HPDE6-E6E7 (cell line): Measurements from ENCODE around the gene ASIC2.
A peak's percentile ranks its signal among the peaks of the same experiment; 100 is the strongest.

Experiments
- DNase-seq: peaks from one replicate; pipeline ENCODE4 v3.0.0; 2011; ENCODE audit warnings: missing footprints; ENCODE audit errors: extremely low spot score

ASIC2 gene

DNA sequence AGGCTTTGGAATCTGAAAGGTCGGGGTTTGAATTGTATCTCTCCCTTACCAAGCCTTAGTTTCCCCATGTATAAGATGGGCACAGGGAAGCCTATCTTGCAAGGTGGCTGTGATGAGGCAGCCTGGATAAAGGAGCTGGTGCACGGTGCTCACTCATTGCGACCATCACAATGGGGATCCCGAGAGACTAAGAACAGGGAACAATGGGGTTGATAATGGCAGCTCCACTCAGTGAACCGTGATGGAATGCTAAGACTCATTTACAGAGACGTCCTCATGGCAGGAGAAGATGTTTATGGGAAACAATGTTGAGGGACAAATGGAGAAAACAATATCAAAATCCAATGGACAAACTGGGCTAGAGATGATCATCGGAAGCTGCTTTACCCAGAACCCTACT, 219.7 kb downstream of the ASIC2 start:
- no peak for DNase-seq

DNA sequence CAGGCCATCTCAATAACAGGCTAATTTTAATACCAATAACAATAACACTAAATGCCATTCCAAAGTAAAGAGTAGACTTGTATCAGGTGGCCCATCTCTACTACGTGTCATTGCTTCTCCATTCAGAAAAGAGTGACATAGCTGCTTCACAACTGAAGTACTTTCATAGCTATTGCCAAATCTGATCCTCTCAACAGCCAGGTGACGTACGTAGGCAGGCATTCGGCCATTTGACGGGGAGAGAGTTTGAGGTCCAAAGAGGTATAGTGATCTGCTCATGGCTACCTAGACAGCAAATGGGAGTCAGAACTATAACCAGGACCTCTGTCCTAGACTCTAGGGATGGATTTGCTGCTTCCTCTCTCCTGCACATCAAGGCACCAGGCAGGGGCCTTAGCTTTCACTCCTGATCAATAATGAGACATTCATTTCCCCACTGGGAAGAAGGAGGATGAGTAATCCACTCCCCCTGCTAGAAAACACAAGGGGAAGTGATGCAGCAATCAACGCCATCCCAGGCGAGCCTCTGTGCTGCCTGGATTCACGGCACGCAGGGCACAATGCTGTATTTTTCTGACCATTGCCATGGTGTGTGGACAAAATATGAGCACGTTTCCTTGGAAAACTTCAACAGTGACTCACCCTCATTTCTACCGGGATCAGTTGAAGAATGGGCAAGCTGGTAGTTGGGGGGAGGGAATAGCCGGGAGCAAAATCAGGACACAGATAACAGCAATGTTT, 220.5 kb downstream of the ASIC2 start:
- no peak for DNase-seq

DNA sequence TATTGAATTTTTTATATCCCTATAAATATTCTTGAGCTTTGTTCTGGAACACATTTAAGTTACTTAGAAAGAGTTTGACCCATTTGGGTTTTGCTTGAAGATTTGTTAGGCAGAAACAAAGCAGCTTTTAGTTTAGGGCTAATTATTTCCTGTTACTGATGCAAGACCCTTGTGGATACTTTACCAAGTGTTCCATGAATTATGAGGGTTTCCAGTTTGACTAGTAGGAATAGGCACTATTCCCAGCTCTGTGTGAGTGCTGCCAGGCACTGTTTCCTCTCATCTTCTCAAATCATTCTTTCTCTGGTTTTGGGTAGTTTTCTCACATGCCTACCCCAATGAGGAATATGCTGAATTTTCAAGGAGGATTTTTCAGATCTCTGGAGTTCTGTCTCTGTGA, 221.4 kb downstream of the ASIC2 start:
- no peak for DNase-seq

DNA sequence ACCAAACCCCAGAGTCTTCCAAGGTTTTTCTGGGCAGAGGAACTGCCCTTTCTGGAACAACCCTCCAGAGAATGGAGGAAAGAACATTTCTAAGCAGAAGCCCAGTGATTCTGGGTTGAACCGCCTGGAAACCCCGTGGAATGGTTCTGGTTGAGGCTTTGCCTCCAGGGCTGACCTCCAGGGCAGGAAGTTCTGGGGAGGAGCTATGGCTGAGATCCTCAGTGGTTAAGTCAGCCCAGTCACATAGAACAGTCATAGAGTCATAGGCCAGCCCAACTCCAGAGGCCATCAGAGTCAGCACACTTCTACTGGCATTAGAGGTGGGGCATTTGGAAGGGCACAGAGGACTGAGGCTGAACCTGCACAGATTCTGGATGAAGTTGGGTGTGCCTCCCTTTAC, 235.5 kb downstream of the ASIC2 start:
- no peak for DNase-seq

DNA sequence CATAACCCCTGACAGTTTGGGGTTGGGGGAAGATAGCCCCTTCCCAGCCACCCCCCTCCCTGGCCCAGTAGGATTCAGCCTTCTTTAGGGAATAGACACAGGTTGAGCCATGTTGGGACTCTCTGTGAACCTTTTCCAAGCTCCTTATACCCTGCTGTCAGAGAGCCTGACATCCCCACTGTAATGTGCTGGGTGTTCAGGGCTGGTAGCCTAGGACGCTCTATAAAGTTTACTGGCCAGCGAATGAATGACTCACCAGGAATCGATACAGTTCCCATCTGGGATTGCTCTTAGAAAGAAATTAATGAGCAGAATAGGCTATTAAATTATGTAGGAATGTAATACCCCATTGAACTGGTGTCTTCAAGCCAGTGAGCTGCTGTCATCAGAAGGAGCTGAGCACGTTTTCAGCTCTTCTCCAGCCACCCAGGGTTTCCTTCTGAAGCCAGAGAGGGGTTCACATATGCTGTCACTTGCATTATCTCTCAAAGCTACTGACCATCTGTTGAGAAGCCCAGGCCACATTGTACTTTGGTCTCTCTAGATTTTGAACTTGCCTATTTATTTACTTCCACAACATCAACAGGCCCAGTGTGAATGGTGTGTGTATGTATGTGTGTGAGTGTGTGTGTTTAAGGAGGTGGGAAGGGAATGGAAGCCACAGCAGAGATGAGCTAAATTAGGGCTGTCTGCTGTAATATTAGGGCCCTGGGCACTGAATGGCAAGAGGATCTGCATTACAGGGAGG, 236.5 kb downstream of the ASIC2 start:
- DNase-seq, result no peak

DNA sequence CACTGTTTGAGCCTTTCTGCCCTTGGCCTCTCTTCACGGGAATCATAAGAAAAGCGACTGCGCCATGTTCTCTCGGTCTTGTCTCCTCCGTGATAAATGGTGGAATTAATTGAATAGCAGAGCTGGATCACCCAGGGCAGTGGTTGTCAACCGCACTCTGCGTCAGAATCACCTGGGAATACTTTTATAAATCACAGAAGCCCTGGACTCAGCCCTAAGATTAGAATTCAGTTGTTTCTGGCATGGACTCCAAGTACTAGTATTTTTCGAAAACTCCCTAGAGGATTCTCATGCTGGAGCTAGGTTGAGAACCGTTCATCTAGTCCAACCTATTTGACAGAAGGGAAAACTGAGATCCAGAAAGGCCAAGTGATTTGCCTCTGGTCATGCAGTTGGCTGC, 237.3 kb downstream of the ASIC2 start:
- DNase-seq, result no peak

DNA sequence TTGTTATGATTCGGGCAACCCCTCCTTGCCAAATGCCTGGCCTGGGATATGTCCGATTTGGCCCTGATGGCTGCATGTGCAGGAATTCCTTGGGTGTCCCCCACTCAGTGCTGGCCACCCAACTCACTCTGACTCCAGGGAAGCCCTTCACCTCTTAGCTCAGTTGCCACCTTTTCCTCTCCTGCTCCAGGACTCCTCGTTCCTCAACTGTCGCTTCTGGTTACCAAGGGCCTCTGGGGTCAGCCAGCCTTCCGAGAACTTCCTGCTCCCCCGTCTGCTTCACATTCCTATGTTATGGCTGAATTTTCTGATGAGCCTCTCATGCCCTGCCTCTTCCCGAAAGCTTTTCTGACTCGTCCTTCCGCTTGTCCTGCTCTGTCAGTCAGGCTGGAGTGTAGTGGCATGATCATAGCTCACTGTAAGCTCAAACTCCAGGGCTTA, 237.9 kb downstream of the ASIC2 start:
- no peak for DNase-seq

DNA sequence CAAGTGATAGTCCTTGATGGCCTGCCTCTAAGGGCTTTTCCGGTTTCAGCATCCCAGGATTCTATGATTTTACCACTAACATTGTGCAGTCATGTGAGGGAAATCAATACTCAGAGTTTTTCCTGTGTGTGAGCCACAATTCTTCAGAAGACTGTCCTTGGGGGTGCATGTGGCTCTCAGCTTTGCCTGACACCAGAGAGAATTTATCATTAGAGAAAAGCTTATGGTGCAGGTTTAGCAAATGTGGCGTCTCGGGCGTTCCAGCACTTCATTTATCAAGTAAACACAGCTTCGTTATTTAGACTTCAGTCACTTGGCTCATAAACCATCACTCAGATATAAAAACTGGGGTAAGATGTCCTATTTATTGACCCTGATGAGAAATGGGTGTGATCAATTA, 238.7 kb downstream of the ASIC2 start:
- DNase-seq, result no peak

DNA sequence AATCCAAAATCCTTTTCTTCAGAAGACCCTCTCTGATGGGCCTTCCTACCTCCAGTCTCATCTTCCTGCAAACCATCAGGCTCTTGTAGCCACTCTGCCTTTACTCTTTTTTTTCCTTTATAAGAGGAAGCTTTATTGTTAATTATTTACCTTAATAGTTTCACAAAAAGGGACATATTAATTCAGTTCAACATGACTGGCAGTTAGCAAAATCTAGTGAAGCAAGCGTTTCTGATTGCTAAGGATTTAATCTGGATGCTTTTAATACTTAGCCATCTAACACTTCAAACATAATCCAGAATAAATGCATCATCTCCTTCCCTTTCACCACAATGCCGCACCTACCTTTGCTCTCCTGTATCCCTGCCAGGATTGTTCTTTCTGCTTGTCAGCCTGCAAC, 239.4 kb downstream of the ASIC2 start:
- no peak for DNase-seq

DNA sequence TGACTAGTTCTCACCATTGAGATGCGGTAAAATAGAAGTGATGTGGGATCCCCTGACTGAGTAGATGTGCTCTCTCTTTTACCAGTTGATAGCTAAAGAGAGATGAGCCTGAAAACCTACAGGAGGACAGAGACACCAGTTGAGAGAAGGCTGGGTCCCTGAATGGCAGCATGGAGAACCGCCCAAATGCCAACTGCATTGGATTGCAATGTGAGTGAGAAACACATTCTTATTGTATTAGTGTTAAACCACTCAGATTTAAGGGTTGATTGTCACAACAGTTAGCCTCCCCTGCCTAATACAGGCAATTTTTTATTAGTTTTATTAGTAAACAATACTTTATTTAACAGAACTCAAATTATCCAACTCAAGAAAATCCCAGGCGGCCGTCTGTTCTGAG, 240.2 kb downstream of the ASIC2 start:
- DNase-seq, result no peak

DNA sequence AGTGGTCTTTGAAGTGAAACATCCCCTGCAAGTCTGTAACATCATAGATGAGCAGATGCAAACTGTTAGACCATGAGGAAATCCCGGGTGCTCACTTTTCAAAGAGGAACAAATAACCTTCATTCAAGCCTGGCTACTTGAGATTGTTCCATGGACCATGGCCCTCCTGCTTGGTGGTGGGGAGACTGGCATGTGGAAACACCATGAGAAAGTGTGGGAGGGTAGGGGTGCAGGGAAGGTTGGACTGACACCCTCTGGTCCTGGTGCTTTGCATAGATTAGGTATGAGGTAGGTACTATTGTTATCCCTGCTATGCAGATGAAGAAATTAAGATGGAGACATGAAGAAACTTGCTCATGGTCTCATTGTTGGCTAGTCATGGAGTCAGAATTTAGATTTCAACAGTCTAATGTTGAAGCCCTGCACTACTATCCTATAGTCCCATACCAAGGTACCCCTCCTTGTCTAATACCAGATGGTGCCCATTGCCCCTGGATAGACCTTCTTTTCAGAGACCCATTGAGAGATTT, 242.4 kb downstream of the ASIC2 start:
- no peak for DNase-seq

DNA sequence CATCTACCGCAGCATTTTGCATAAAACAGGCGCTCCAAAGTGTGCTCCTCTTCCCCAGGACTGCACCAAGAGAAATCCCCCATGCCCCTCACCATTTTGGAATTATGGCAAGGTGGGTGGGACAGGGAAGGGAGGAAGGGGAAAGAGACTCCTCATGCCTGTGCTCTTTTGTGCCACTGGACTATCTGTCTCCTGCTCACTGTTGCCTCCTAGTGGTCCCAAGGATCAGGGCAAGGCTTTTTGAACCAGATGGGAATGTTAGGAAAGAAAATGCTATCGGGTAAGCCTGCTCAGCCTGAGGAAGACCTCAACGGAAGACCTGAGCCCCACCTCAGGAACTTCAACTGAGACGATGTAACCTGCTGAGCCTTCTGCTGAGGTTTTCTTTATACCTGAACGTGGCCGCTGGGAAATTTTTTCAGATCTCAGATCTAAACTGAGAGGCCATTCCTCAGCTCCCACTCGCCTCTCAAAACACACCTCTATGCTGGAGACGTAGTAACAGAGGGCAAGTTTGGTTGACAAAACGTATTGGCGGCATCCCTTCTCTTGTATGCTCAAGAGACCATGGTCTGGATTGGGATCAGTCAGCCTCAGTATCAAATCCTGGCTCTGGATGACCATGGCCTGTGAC, 243.2 kb downstream of the ASIC2 start:
- DNase-seq, result peak; percentile 44

DNA sequence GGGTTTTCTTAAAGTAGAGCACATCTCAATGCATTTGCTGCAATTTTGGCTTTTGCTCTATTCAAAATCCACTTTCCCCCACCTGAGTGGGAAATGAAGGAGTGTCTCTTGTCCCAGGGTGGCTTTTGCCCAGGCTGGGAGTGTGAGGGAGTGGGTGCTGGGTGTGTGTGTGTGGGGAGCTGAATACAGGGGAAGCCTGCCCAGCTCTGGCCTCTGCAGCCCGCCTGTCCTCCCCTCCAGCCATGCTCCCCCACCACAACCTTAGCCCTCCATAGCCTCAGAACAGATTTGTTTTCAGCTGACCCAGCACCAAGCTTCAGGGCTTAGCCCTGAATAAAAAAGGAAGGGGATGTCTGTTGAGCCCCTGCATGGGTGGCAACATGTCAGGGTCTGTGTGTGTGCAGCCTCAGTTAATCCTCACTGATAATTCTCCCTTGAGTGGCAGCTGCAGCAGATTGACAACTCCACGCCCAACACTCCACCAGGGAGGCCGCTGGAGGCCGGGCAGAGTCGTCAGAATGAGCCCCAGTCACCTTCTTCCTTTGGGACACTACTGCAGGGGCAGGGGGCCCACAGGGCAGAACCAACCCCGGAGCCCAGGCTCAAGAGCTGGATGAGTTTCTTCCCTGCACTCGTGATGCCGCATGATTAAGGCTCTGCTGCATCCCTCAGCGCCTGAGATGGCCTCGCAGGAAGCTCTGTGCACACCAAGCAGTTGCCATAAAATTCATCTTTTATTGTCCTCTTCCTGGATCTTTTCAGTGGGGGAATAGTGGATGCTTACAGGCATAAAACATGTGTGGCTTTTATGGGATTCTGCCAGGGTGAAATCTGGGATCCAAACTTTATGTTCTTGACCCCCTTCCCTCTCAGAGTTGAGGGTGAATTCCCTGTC, 246.5 kb downstream of the ASIC2 start:
- no peak for DNase-seq

DNA sequence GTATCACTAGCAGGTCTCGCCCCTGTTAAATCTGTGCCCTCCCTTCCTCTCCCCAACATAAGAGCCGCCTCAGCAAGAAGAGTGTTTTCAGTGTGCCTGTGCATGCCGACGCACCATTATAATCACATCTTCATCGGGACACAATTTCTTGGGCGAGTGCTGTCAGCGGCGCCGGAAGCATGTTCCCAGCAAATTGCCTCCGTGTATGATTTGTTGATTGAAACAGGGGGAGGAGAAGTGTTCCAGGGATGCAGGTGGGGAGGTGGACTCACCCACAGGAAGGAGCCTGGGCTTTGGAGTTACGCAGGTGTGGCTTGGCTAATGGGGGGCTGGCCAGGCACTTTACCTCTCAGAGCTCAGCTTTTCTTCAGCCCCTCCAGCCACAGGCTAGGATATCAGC, 247.9 kb downstream of the ASIC2 start:
- no peak for DNase-seq

DNA sequence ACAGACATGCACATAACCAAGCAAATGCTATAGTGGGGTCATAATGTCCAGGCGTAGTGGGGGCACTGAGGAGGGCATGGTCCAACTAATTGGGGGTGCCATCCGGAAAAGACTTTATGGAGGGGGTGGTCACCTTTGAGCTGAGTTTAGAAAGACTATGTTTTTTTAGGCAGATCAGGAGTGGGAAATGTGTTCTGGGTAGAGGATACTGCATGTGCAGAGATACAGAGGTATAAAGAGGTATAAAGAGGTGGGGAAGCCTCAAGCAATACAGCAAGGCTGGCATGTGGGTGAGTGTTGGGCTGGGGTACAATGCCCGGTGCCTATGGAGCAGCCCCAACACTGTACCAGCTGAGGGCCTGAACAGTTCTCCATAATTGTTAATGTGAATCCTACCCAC, 248.3 kb downstream of the ASIC2 start:
- DNase-seq, result no peak

DNA sequence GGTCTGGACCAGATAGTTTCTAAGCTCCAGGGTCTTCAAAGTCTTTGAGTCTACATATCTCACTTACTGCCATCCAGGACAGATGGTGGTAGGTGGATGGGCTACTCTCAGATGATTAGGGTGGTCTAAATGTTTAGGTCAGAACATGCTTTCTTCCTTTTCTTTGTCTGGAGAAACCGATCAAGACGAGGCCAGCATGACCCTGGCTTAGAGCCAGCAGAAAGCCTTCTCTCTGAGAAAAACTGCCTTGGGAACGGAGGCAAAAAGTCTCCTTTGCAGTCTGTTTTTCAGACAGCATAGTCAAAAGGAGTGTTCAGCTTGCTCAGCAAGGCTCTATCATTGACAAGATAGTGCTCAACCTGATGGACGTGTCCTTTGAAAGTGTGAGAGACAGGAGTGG, 252.6 kb downstream of the ASIC2 start:
- DNase-seq, result no peak

DNA sequence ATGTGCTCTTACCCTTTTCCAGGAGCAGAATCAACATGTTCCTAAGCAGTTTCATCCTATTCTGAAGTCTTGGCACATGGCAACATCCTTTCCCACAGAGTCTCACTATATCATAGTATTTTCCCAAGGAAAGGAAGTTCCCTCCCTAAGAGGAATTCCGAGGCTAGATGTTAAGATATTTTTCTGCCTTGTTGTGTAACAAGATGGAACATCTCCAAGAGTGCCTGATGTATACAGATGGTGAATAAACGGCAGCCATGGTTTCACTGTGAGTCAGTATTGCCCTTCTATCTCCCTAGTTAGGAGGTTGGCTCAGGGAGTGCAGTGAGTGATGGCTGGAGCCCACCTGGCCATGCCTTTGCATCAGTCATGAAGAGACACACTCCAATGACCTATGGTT, 253.2 kb downstream of the ASIC2 start:
- DNase-seq, result no peak

DNA sequence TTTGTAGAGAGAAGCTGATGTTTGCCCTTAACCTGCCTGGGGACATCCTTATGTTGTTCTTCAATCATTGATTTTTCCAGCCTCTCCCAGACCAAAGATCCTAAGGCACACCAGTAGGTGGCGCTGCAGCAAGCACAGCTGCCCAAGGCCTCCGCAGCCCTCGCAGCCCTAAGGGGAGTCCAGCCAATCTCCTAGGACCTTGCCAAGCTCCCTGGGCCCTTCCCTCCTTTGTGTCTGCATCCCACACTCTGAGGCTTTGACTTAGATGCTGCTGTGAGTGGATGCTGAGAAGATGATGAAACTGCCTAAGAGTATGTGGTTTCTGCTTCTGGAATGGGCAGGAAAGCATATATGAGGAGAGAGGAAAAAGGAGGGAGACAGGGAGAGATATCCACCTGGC, 254.4 kb downstream of the ASIC2 start:
- no peak for DNase-seq

DNA sequence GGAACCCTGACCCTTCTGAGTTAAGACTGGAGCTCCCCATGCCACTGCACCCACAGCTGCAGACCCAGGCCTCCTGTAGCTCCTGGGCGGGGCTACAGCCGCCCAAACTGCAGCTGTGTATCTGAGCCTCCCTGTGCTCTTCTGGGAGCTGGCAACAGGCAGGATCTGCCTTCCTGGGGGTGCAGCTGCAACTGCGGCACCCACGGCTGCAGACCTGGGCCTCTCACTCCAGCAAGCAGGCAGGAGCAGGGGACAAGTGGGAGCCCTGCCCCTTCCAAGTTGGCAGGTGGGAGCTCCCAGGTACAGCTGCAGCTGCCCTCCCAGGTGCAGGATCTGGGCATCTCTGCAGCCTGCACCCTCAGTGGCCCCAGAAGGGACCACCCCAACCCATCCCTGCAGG, 259.9 kb downstream of the ASIC2 start:
- no peak for DNase-seq

DNA sequence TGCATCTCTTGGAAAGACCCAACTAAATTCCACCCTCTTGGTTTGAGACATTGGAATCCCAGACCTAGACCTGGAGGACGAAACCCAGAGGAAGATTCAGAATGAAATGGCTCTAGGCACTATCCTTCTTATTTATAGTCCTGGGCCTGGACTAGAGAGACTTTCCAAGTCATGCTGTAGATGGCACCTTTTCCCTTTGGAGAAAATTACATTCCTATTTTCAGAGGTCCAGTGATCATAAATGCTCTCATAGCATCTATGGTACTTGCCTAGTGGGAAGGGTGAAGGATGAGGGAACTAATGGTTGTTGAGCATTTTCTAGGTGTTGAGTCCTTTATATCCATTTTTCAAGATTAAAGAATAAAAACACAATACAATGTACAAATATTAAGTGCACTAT, 264.3 kb downstream of the ASIC2 start:
- no peak for DNase-seq

DNA sequence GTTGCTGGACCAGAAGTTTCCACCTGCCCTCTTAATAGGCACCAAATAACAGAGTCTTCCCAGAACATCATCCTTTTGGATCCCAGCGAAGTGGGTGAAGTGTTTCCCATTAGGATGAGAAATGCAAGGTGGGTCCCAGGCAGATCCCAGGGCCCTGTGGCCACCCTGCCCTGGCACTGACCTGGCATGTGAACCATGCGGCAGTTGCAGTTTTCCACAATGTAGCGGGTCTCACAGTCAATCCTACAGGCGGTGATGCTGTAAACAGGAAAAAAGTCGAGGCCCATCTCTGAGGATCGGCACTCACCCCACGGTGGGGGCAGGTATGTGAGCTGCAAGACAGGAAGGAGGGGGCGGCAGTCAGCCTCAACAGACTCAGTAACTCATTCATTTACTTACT, 265.0 kb downstream of the ASIC2 start:
- DNase-seq, result no peak
